CD4-positive, alpha-beta T cell treated with Interleukin-21 for 1 hour (primary cell): Measurements from ENCODE around the gene C3orf18.

Source experiments
- DNase-seq: peaks from one replicate; pipeline ENCODE4 v3.0.0-alpha.2; 2020

Gene C3orf18

DNA sequence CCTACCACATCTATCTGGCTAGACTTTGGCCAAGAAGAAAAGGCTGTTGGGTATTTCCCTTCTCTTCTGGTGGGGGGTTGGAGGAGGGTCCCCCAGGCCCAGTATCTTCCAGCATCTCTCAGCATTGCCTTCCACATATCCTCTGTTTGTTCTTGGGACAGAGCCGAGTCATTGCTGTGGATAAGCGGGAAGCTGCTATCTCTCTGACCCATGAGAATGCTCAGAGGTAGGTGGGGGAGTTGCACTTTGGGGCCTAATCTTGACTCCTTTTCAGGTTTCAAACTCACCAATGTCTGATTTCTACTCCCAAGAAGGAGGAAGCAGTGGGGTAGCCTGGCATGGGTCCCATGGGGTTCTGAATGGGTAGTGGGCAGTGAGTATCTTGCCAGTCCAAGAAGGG, 9.8 kb upstream of the C3orf18 start:
- DNase-seq = no peak

DNA sequence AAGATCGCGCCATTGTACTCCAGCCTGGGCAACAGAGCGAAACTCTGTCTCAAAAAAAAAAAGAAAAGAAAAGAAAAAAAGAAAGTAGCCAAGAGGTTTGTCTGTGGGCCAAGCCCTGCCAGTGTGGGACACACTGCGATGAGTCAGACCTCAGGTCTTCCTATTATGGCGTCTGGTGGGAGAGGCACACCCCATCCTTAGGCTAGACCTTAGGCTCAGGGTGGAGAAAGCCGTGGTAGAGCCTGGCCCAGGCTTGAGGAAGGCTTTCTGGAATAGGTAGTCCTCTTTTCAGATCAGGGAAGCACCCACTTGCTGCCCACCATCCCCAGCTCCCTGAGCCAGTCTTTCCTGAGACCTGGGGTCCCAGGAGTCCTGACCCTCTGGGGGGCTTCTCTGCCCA, 7.8 kb upstream of the C3orf18 start:
- DNase-seq = no peak

DNA sequence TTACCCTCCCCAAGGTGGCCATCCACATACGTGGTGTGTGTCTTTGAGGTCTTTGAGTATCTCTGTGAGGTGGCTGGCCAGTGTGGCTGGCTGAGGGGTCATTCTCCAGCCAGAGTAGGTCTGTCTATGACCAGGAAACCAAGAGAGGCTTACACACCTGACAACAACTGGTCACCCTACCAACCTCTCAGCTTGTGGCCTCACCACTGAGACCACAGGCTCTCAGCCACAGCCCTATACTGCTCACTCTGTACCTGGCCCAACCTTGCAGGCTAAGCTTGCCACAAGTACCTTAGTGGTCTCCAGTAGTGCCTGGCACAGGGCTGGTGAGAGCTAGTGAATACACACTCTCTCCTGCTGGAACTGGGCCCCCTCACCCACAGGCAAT, 6.9 kb upstream of the C3orf18 start:
- peak; percentile 35 for DNase-seq

DNA sequence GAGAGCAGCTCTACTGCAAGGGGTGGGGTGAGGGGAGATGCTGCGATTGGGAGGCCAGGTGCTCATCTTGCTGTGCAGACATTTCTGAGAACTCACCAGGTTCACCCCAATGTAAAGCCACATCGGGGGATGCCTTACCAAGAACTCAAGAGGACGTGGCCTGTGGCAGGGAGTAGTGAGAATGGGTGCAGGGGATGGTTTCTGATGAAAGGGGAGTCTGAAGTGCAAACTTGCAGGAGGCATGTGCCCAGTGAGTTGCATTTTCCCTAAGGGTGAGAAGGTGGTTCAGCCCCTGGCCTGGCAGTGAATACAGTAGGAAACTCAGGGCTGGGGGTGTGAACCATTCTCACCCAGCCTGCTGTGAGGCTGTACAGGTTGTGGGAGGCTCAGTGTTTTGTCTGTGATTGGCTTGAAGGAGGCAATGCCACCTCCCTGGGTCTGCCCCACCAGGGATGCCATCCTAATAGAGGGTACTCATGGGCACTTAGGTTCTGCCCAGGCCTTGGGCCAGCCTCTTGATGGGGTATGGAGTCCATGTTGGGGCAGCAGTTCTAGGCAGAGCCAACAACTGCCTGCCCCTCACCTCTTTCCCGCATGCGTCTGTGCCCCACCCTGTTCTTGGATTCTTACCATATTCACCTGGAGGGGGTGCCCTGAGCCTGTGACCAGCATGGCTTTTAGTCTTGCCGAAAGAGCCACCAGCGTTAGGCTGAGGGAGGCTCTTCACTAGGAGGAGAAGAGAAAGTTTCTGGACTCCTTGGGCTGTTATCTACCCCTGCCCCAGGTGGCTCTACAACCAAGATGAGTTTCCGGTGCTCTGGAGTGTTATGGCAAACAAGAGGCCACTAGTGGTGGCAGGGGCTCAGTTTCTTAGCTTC, 6.3 kb upstream of the C3orf18 start:
- peak; percentile 81 for DNase-seq

DNA sequence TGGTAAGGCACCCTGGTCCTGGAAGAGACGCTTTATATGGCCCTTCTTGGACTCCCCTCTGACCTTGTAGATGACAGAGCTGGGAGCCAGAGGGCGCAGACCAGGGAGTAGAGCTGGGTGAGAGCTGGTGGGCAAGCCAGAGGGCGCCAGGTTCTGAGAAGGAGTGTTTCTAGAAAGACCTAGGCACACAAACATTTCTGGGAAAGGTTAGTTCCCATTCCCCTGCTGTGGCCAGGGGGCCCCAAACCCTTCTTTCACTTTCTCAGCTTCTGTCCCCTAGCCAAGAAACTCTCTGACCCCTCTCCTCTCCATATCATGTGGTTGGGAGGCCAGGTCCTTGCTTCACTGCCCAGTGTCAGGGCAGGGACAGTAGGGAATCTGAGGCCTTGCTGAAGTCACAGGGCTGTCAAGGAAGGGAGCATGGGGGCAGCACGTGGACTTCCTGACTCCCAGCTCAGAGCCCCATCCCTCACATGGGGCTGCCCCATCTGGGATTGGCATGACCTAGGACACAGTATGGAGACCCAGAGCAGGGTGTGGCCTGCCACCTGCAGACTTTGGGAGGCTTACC, 5.3 kb upstream of the C3orf18 start:
- peak; percentile 25 for DNase-seq

DNA sequence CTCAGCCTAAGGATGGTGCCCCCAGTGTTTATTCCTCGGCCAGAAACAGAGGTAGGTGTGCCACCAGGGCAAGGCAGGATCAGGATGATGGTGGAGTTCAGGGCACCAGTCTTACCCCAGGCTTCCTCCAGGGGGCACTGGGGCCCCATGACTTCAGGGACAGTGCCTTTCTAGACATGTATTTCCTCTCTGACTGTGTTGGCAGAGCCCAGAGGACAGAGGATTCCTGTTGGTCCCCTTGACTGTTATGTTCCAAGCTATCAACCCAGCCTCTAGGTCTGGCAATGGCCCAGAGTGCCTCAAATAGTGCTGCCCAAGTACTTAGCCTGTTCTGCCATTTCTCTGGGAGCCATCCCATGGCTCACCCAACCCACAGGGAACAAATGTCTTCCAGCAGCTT, 4.6 kb upstream of the C3orf18 start:
- peak; percentile 87 for DNase-seq

DNA sequence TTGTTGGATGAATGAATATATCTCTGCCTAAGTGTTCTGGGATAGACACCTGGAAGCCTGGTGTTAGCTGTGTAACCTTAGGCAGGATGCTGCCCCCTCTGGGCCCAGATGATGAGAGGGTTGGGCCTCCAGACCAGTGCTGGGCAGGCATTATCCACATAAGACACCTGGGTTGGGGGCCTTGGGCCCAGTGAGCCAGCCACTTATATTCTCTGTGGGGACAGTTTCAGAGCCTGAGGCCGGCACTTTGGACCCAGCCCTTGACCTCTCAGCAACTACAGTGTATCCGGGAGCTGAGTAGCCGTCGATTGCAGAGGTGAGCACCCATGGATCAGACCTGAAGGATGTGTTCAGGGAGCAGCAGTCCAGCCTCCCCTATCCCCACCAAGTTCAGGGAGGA, 3.9 kb upstream of the C3orf18 start:
- DNase-seq = no peak

DNA sequence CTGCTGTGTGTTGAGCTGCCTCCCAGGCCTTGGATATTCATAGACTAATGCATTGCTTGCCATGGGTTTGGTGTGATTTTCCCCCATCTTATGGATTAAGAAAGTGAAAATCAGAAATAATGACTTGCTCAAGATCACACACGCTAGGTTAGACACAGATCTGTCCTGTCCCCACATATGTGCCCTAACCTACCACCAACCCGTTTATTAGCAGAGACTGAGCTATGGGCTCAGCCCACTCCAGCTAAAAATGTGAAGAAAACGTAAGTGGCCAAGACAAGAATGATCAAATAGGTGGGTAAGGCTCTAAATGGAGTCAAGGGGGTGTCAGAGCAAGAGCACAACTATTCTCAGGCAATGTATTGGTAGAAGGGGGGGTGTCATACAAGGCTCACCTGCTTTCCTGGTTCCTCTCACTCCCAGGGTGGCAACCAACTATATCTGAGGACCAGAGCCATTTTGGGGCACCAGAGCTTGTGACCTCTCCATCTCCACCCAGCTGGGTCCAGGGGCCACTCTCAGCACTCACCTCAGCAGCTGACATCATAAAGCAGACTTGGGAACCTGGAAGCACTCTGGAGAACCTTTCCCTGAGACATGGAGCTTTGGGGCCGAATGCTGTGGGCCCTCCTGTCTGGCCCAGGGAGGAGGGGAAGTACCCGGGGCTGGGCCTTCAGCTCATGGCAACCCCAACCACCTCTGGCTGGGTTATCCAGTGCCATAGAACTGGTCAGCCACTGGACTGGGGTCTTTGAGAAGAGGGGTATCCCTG, 3.1 kb upstream of the C3orf18 start:
- DNase-seq = no peak

DNA sequence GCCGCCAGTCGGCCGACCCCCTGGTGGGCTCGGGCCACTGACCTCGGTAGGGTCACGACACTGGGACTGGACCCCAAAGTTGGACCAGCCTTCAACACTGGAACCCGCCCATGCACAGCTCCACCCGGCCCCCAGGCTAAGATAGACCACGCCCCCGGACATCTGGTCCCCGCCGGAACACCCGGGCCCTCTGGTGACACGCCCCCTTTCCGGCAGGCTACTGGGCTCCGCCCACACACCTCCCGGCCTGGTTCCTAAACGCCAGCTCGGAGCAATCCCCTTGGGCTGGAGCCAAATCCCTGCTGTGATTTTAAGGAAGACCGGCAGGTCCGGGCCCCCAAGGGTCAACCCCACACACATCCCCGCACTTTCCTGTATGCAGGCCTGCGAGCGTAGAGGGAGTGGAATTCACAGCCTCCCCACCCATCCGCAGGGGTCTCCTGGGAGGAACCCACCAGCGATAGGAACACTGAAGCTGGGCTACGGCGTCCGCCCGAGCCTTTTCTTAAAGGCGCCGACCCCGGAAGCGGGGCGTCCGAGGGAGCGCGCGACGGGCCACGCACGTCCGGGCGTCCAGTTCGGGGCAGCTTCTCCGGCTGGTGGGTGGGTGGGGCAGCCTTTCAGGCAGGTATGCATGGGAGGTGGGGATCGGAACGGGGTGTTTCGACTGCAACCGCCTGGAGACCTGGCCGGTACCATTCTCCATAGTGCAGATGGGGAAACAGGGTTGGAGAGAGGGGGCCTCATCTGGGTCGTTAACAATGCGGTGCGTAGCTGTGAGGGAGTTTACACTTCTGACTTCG, 1.6 kb upstream of the C3orf18 start, which contains the start of gene HEMK1:
HEMK1 (plus strand) TSS at position 576 of the 803 bp plus-strand sequence. CDS start 1,583 bp downstream, outside the sequence.
- peak; percentile 94 for DNase-seq

DNA sequence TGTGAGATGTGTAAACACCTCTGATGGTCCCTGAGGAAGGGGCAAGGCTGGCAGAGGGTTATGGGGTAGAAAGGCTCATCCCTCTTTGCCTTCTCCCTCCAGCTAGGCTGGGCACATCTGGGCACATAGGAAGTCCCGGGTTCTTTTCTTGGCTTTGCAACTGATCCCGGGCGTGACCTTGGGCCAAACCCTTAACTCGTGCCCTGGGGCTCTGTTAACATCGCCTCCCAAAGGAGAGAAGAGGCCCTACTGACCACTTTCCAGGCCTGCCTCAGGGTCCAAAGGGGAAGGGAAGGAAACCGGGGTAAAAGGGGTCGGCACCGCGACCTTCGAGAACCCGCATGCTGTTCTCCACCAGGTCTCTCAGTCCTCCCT, 549 bp downstream of the C3orf18 start:
- DNase-seq = no peak

DNA sequence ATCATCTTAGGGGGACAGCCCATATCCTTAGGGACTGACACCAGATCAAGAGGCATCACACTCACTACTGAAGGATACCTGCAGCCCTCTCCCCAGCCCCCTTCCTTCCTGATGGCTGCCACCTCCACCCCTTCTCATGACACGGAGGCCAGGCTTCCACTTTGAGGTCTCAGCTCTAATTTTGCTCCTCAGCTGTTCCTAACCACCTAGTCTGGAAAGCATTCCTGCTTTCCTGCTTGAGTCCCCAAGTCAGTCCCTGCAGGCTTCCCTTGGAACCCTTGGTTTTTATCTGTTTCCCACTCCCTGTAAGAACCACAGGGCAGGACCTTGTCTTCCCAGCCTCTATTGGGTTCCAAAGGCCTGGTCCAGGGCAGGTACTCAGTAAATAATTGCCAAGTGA, 3.2 kb downstream of the C3orf18 start:
- DNase-seq = no peak

DNA sequence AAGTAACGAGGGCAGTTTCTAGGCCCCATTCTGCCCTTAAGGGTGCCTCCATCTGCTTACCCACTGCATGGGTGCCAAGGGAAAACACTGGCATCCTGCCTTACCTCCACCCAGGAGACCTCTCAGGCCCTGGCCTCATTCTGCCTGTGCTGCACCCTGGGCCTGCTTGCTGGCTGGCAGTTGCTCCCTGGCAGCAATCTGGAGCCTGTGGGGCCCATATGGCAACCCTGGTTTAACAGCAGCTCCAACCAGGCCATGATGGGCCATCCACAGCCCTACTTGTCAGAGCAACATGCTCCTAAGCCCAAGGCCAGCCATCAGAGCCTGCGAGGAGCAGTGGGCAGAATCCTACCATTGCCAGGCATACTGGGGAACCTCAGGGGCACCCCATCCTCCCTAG, 3.7 kb downstream of the C3orf18 start:
- DNase-seq = no peak

DNA sequence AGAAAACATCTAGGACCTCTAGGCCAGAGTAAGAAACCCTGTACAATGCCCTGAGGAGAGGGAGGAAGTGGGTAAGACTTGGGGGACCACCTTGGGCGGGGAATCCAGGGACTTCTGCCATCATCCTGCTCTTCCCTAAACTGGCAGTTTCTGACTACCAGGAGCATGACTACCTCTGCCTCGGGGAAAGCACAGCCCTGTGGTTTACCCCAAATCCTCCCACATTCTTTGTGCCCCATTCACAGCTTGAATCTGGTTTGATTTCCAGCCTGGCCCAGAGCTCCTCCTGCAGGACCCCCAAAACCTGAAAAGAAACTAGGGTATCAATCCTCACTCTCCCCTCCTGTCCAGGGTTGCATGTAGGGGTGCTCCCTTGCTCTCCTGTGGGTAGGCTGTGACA, 4.7 kb downstream of the C3orf18 start:
- no peak for DNase-seq

DNA sequence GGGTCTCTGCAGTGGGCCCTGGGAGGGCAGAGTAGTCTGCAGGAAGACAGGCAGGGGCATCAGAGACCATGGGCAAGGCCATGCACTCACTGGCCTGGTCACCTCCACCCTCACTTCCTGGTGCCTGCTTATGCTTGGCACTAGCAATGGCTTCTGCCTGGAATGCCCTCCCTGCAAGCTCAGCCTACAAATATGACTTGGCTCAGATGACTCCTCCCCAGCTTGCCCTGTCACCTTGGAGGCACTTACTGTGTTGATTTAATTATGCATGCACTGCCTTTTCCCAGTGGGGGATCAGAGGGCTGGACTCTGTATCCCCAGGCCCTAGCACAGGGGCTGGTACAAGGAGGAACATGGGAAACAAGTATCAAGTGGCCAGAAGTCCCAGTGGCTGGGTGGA, 7.8 kb downstream of the C3orf18 start:
- no peak for DNase-seq

DNA sequence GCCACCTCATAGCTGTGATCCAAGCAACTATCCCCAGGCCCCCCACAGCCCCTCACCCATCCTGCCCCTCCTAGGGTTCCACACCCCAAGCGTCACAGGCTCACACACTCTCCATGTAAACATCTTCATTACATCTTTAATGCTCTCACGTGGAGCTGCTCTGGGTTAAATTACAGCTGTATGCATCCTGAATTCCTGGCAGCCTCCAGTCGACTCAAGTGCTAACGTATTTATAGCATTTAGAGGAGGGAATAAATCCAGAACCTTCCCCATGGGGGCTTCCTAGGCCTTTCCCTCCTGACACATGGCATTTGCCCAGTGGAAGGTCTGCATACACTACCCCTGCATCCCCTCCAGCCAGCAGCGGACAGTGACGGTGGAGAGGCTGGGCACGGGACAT, 9.6 kb downstream of the C3orf18 start:
- no peak for DNase-seq

DNA sequence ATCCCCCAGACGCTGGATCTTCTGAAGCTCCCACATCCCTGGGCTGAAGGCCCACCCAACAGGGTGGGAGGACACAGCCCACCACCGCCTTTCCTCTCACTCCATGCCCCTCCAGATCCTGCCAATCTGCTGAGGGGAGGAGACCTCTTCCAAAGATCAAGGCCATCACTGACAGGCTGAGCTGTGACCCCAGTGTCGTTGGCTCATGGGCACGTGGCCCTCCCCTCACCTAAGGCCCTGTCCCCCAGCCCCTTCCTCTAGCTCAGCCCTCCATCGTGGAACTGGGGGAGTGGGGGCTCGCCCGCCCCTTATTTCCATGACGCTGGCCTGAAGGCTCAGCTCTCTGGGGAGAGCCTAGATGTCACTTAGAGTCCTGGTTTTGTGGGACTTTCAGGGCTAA, 10.4 kb downstream of the C3orf18 start:
- no peak for DNase-seq

DNA sequence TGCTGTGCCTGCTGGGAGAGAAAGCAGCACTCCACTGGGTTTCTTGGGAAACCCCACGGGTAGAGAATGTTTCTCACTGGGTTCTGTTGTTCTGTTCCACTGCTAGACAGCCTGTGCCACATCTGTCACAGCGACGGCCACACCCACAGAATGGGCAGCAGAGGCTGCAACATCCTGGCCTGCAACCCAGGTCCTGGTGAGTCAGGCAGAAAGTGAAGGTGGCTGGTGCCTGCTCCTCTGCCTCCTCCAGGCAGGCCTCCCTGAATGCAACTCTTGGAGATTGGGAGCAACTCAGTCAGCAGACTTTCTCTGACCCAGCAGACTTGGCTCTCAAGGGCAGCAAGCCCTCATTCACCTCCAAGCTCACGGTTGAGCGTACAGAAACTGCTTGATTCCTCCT, 13.0 kb downstream of the C3orf18 start:
- DNase-seq = no peak

DNA sequence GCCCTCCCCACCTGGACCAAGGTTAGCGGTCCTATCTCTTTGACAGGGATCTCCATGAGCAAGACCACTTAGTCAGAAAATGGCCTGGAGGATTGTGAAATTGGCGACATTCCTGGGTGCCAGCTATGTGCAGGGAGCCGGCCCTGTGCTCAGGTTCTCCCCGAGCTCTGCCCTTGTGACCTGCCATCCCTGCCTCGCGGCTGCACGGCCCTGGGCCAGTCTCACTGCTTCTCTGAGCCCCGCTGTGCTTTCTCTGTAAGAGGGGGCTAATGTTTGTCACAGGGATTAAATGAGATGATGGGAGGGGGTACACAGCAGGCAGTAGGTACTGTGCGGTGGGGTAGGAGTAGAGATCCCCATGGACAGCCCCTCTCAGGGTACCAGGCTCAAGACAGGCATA, 14.9 kb downstream of the C3orf18 start:
- no peak for DNase-seq

DNA sequence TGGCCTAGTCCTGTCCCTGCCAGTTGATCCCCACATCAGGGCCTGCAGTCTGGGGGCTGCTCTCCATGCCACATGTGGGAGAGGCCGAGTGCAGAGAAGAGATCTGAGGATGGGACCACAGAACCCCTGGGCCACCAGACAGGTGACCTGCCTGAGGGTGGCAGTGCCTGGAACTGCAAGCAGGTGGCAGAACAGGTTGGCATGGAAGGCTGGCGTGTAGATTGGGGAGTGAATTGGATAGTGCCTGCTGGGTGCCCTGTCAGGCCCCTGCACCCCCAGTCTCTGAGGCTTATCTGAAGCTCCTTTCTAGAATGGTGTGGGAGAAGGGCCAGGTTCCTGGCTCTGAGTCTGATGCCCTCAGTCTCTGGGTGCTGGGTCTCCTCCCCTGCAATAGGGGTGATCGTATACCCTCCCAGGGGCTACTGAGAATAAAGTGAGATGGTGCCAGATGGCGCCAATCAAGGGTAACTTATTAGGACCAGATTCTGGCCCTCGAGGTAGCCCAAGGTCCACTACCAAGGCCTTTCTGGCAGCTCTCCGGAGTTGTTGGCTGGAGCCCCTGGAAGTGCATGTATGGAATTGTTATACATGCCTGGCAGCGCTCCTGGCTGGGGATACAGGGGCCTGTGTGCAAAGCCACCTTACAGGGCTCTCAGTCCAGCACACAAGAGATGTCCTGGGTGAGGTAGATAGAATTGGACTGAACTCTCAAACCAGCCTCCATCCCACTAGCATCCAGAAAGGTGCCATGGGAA, 15.7 kb downstream of the C3orf18 start:
- no peak for DNase-seq

DNA sequence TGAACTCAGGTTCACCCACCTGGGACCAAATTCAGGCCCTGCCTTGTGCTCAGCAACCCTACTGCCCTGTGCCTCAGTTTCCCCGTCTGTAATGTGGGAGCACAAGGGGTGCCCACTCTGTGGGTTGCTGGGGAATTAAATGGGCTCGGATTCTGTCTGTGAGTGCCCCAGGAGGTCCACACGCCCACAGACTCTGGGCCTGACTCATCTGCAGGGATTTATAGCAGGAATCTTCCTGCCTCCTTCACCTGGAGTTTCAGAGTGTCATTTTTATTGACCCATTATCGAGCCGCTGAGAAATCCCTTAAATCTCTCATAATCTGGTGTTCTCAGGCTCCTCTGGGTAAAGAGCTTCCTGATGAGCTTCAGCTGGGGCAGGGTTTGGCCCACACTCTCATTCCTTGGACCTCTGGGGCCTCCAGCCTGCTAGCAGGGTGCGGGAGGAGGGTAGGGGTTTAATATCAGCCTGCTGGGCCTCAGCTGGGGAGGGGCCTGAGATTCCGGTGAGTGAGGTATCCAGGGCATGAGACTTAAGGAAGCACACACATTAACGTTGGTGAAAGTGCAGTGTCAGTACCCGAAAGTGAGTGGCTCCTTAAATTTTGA, 16.4 kb downstream of the C3orf18 start:
- no peak for DNase-seq

DNA sequence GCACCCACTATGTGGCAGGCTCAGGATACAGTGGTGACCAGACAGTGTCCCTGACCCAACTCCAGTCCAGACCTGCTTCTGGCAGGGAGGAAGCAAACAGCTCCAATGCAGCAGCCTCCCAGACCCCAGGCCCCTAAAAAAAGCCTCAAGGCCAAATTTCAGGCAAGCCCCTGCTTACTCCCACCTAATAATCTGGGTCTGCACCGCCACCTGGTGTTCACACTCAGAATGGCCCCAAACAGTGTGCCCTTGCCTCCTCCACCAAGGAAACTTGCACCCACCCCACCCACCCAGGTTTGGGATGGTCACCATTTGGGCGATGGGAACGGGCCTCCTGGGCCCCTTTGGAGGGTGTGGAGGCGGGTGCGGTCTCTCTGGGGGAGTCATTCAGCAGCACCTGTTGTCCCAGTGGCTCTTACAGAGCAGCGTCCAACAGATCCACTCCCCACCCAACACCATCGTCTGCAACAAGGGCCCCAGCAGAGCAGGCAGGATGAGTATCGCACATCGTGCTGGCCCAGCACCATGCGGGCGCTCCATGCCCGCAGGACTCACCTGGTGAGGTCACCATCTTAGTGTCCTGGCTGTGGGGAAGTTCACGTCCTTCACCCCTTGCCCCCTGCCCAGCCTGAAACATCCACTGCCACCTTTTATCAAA, 17.3 kb downstream of the C3orf18 start:
- DNase-seq = peak; percentile 68
